WTC11 (cell line): ENCODE data around the gene CTNS. TPM values are rescaled to one million over a fixed set of nuclear protein-coding genes. Genes with fewer than 3 reads are reported as not detected.

ENCODE experiments used
- ATAC-seq: fragments of 200-7000 bp; cut with Tn5 transposase; 2 replicates; pipeline ENCODE4 v1.10.0; 2021; ENCODE audit warnings: mild to moderate bottlenecking, moderate library complexity
- CTCF ChIA-PET: fragments of 300-600 bp; sonication (Branson Sonifier 250); formaldehyde crosslinking; loops from one replicate; lab custom pipeline; 2021; ENCODE audit warnings: antibody characterized with exemption; lab: Charles Lee
- POLR2A ChIA-PET: fragments of 350-600 bp; sonication (Branson Sonifier 250); formaldehyde crosslinking; loops from one replicate; lab custom pipeline; 2021; ENCODE audit warnings: antibody characterized with exemption; lab: Charles Lee
- DNase-seq: peaks from one replicate; pipeline ENCODE4 v3.0.0; 2021; ENCODE audit warnings: low spot score
- H3K27ac Mint-ChIP-seq: 2 replicates; pipeline ENCODE4 v1.8.0; 2021; ENCODE audit warnings: mixed read lengths
- H3K27me3 Mint-ChIP-seq: 2 replicates; pipeline ENCODE4 v1.8.0; 2021; ENCODE audit warnings: low read depth, mild to moderate bottlenecking, moderate library complexity, mixed read lengths
- H3K36me3 Mint-ChIP-seq: 2 replicates; pipeline ENCODE4 v1.8.0; 2021; ENCODE audit warnings: mixed read lengths
- H3K4me1 Mint-ChIP-seq: 2 replicates; pipeline ENCODE4 v1.8.0; 2022; ENCODE audit warnings: mixed read lengths
- H3K4me3 Mint-ChIP-seq: 2 replicates; pipeline ENCODE4 v1.8.0; 2021; ENCODE audit warnings: mild to moderate bottlenecking, moderate library complexity, mixed read lengths
- H3K9me3 Mint-ChIP-seq: 2 replicates; pipeline ENCODE4 v1.8.0; 2021; ENCODE audit warnings: mixed read lengths
- AR ChIP-seq: fragments of 250-450 bp; sonication (Bioruptor Pico); IDR thresholded peaks from 2 replicates; pipeline ENCODE4 v1.9.0; 2021; ENCODE audit warnings: mild to moderate bottlenecking
- E2F4 ChIP-seq: sonication (generic); formaldehyde crosslinking; IDR thresholded peaks from 2 replicates; pipeline ENCODE4 v1.8.1; 2022; ENCODE audit warnings: low read depth, mild to moderate bottlenecking, moderate library complexity, missing genetic modification reagents, borderline replicate concordance
- ERG ChIP-seq: fragments of 250-450 bp; sonication (Bioruptor Pico); IDR thresholded peaks from 2 replicates; pipeline ENCODE4 v1.8.0; 2021; ENCODE audit warnings: mild to moderate bottlenecking
- PRDM15 ChIP-seq: sonication (generic); formaldehyde crosslinking; IDR thresholded peaks from 2 replicates; pipeline ENCODE4 v1.8.0; 2022; ENCODE audit warnings: missing genetic modification reagents
- ZBTB21 ChIP-seq: sonication (generic); formaldehyde crosslinking; IDR thresholded peaks from 2 replicates; pipeline ENCODE4 v1.8.1; 2023; ENCODE audit warnings: mild to moderate bottlenecking, missing genetic modification reagents, borderline replicate concordance
- ZNF138 ChIP-seq: sonication (generic); formaldehyde crosslinking; conservative IDR thresholded peaks from 2 replicates; pipeline ENCODE4 v1.8.1; 2022; ENCODE audit warnings: mild to moderate bottlenecking, moderate library complexity, missing genetic modification reagents
- ZNF281 ChIP-seq: sonication (generic); formaldehyde crosslinking; IDR thresholded peaks from 2 replicates; pipeline ENCODE4 v1.8.0; 2023; ENCODE audit warnings: mild to moderate bottlenecking, missing genetic modification reagents
- ZNF416 ChIP-seq: fragments of 250-450 bp; sonication (Bioruptor Pico); IDR thresholded peaks from 2 replicates; pipeline ENCODE4 v1.9.0; 2021; ENCODE audit warnings: mild to moderate bottlenecking, inconsistent platforms
- ZNF512 ChIP-seq: sonication (generic); formaldehyde crosslinking; IDR thresholded peaks from 2 replicates; pipeline ENCODE4 v1.8.1; 2022; ENCODE audit warnings: missing genetic modification reagents, borderline replicate concordance
- ZSCAN18 ChIP-seq: fragments of 250-450 bp; sonication (Bioruptor Pico); IDR thresholded peaks from 2 replicates; pipeline ENCODE4 v2.1.2; 2022; ENCODE audit warnings: mild to moderate bottlenecking, moderate library complexity
- total RNA-seq: library from RNA; stranded (reverse); gene quantifications from 3 replicates; pipeline ENCODE4 v1.2.3, GENCODE V29; 2021

Gene CTNS
- total RNA-seq, 1 experiment from 2014 or later: 10.7 TPM

GRCh38 chr17:3594051-3594800, 42.3 kb upstream of the CTNS start:
- Mint-ChIP-seq H3K4me3 (no peak overlapping the region), H3K9me3 (no peaks in the 10 kb centered on the region), H3K27me3 (no peaks in the 10 kb centered on the region), H3K27ac (peak overlapping the region; percentile 80)
- ATAC-seq: no peak
- POLR2A ChIA-PET: interaction anchor here (0.6 kb wide), 1 partner anchor 11 kb away, joined by 3 read pairs; no protein-coding TSS in a partner anchor
- no peak for DNase-seq
- TF ChIP-seq ERG (CRISPR knock-in tag): no peak
- TF ChIP-seq ZNF138 (CRISPR knock-in tag): no peak
- no peak for TF ChIP-seq E2F4 (CRISPR knock-in tag)
- TF ChIP-seq ZNF416 (CRISPR knock-in tag): no peak
- no peak for TF ChIP-seq ZNF512
- TF ChIP-seq PRDM15: no peak
- TF ChIP-seq AR: no peak
- no peak for TF ChIP-seq ZNF281 (CRISPR knock-in tag)
- no peak for TF ChIP-seq ZBTB21 (CRISPR knock-in tag)
- no peak for TF ChIP-seq ZSCAN18
- TF ChIP-seq, all 79 proteins: peak for 0
- CTCF ChIA-PET: interaction anchor here (0.6 to 1.7 kb wide), 3 partner anchors 8 to 59 kb away, joined by 3 to 5 read pairs (median 4); no protein-coding TSS in a partner anchor
- Mint-ChIP-seq H3K4me1 (no peaks in the 10 kb centered on the region), H3K36me3 (peaks cover 10% of the 10 kb centered on the region)
